ENCODE measurements around the gene CES3.
A peak's percentile ranks its signal among the peaks of the same experiment; 100 is the strongest.
"Not testable (repeated sequence)": the region's sequence is repeated elsewhere in the genome, so short reads cannot be mapped to it uniquely, and the experiment has no call there.

Gene CES3

GRCh38 chr16:66932076-66932475, 29.0 kb upstream of the CES3 start:
- TF ChIP-seq CTCF (IDR thresholded peaks at IDR 0.05; ENCODE audit: control insufficient read depth, insufficient read depth, low read depth, low read length, missing control alignments) = no peak
- no peak for DNase-seq (ENCODE audit: low read depth)
- H3K4me3 ChIP-seq (ENCODE audit: control insufficient read depth, low read depth, low read length) = no peak overlapping the region

- peak overlapping the region; percentile 84 for H3K4me3 ChIP-seq (ENCODE audit: control insufficient read depth, low read depth, low read length)
- DNase-seq (ENCODE audit: low read depth) = no peak
- TF ChIP-seq CTCF (IDR thresholded peaks at IDR 0.05; ENCODE audit: control insufficient read depth, insufficient read depth, low read depth, low read length, missing control alignments) = no peak
These were observed 27.3 kb upstream of the CES3 start for GRCh38 chr16:66933776-66934137.

- peak within 1 kb of the TSS; percentile 84 for H3K4me3 ChIP-seq (ENCODE audit: control insufficient read depth, low read depth, low read length)
- DNase-seq (ENCODE audit: low read depth) = peak; percentile 25
- TF ChIP-seq CTCF (IDR thresholded peaks at IDR 0.05; ENCODE audit: control insufficient read depth, insufficient read depth, low read depth, low read length, missing control alignments) = no peak
These were observed 26.8 kb upstream of the CES3 start, which contains the start of gene CIAO2B for GRCh38 chr16:66934138-66934838. CIAO2B (minus strand) TSS chr16:66934402; CDS start chr16:66934364, 38 bp downstream.

- DNase-seq (ENCODE audit: low read depth) = not testable (repeated sequence)
- H3K4me3 ChIP-seq (ENCODE audit: control insufficient read depth, low read depth, low read length) = peak overlapping the region; percentile 84
These were observed 26.2 kb upstream of the CES3 start for GRCh38 chr16:66934839-66935313.

GRCh38 chr16:66935314-66936011, 25.6 kb upstream of the CES3 start, which contains the start of gene CES2:
CES2 (plus strand) TSS chr16:66935516; CDS start chr16:66935636, 120 bp downstream.
- DNase-seq (ENCODE audit: low read depth) = peak; percentile 14
- peak within 1 kb of the TSS; percentile 84 for H3K4me3 ChIP-seq (ENCODE audit: control insufficient read depth, low read depth, low read length)
- no peak for TF ChIP-seq CTCF (IDR thresholded peaks at IDR 0.05; ENCODE audit: control insufficient read depth, insufficient read depth, low read depth, low read length, missing control alignments)

GRCh38 chr16:66936462-66936861, 24.6 kb upstream of the CES3 start:
- H3K4me3 ChIP-seq (ENCODE audit: control insufficient read depth, low read depth, low read length) = 0 out of 2 replicates have a peak overlapping the region, but pooled peaks have one; percentile 84
- TF ChIP-seq CTCF (IDR thresholded peaks at IDR 0.05; ENCODE audit: control insufficient read depth, insufficient read depth, low read depth, low read length, missing control alignments) = no peak
- no peak for DNase-seq (ENCODE audit: low read depth)
